K562 (cell line): ENCODE data around the gene MANBA. TPM values are rescaled to one million over a fixed set of nuclear protein-coding genes. Genes with fewer than 3 reads are reported as not detected.
A peak's percentile ranks its signal among the peaks of the same experiment; 100 is the strongest.

Experiments used
- CBX8 ChIP-seq: fragments of 200-600 bp; sonication (generic); IDR thresholded peaks from 2 replicates; pipeline ENCODE4 v1.6.1; 2012; ENCODE audit warnings: borderline replicate concordance, mixed run types, low read depth, mild to moderate bottlenecking, moderate library complexity, mixed read lengths, low read length, control low read depth, inconsistent platforms; ENCODE audit not compliant: poor library complexity, severe bottlenecking; ENCODE audit errors: extremely low read depth
- CXXC5 ChIP-seq: fragments of 250-450 bp; sonication (Bioruptor Pico); IDR thresholded peaks from 2 replicates; pipeline ENCODE4 v1.8.0; 2022; ENCODE audit warnings: inconsistent platforms, mild to moderate bottlenecking, moderate library complexity
- MEF2A ChIP-seq: IDR thresholded peaks from 2 replicates; pipeline ENCODE4 v1.6.1; 2011; ENCODE audit warnings: low read depth, mild to moderate bottlenecking, low read length, moderate library complexity; ENCODE audit not compliant: control insufficient read depth
- RUNX1 ChIP-seq: sonication (generic); IDR thresholded peaks from 2 replicates; pipeline ENCODE4 v1.6.1; 2016; ENCODE audit warnings: antibody characterized with exemption, low read depth
- SMARCE1 ChIP-seq: fragments of 450-650 bp; IDR thresholded peaks from 2 replicates; pipeline ENCODE4 v1.7.1; 2016; ENCODE audit warnings: mild to moderate bottlenecking
- polyA plus RNA-seq, 8 experiments: library from polyadenylated mRNA; depleted of rRNA in 4 of 8; stranded (reverse) in 5 of 8; unstranded in 3 of 8; fragments of >200 nt; fragmentation: Nextera tagmentation in 2 of 8; fragmentation: Illumina TruSeq in 1 of 8; extraction: Ambion mirVana in 2 of 8; extraction: Trizol in 1 of 8; gene quantifications; 2 replicates each; pipeline versions ENCODE4 v1.2.1 to v1.2.3, GENCODE V29; 2011 to 2014; ENCODE audit warnings: inconsistent platforms in 1 of 8, missing spikeins in 1 of 8
- total RNA-seq, 7 experiments: library from RNA; depleted of rRNA in 6 of 7; stranded (reverse); fragments of >200 nt in 6 of 7; fragmentation: Illumina TruSeq in 2 of 7; extraction: Trizol in 2 of 7; gene quantifications; 2 replicates each; pipeline versions ENCODE4 v1.2.1 to v1.2.3, GENCODE V29; 2011 to 2021; ENCODE audit warnings: low replicate concordance in 1 of 7
- TF ChIP-seq, protein P1 (sequence below): fragments of 200-600 bp; sonication (generic); IDR thresholded peaks from one replicate; pipeline ENCODE4 v1.6.1; 2012; ENCODE audit warnings: mild to moderate bottlenecking, low read depth, low read length, inconsistent platforms
- TF ChIP-seq, protein P2 (sequence below): IDR thresholded peaks from 2 replicates; pipeline ENCODE4 v1.6.1; 2012; ENCODE audit warnings: low read depth, low read length, improper control_type of control experiment, borderline replicate concordance
- TF ChIP-seq, protein P3 (sequence below), 2 experiments: fragments of 450-650 bp in 1 of 2; sonication (generic) in 1 of 2; formaldehyde crosslinking in 1 of 2; IDR thresholded peaks in 1 of 2; conservative IDR thresholded peaks in 1 of 2; 2 replicates each; pipeline versions ENCODE4 v1.6.1 to v1.8.1; 2016 to 2023; ENCODE audit warnings: mild to moderate bottlenecking in 2 of 2, moderate library complexity in 2 of 2, inconsistent platforms in 1 of 2, missing genetic modification reagents in 1 of 2

Gene MANBA
- total and polyA plus RNA-seq, 9 of the 15 experiments (the other 6 are each of a cell fraction or from before 2014, with no cell fraction given) = 1.8 to 12.9 (median 7.7) TPM

DNA sequence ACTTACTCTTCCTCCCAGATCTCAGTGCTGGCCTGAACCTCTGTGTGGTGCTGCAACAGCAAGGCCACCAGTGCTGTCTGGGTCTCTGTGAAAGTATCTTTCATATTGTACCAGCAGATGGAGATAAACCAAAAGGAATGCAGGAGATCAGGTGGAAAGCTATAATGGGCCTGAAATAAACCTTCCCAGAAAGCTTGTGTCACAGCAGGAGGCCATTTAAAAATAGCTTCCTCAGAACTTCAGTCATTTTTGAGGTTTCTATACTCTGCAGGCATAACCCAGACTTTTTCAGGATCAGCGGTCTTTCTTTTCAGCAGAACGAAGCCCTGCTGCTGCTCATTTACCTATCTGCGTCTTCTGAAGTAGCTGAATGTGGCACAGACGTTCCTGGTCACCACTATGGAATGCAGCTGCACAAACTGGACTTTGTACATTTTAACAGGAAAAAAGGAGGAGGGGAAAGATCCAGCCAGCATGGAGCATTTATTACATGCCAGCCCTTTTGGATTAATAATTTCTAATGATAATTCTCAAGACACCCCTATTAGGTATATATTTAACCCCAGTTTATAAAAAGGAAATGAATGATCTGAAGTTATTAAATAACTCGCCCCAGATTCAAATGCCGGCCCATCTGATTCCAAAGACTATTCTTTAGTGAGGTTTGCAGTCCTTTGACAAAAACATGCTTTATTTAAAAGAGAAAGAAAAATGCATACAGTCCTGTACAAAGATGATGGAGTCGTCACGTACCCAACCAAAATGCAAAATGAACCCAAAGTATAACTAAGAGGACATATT is 139.9 kb downstream of the MANBA start (continued):
- TF ChIP-seq, protein P1, sequence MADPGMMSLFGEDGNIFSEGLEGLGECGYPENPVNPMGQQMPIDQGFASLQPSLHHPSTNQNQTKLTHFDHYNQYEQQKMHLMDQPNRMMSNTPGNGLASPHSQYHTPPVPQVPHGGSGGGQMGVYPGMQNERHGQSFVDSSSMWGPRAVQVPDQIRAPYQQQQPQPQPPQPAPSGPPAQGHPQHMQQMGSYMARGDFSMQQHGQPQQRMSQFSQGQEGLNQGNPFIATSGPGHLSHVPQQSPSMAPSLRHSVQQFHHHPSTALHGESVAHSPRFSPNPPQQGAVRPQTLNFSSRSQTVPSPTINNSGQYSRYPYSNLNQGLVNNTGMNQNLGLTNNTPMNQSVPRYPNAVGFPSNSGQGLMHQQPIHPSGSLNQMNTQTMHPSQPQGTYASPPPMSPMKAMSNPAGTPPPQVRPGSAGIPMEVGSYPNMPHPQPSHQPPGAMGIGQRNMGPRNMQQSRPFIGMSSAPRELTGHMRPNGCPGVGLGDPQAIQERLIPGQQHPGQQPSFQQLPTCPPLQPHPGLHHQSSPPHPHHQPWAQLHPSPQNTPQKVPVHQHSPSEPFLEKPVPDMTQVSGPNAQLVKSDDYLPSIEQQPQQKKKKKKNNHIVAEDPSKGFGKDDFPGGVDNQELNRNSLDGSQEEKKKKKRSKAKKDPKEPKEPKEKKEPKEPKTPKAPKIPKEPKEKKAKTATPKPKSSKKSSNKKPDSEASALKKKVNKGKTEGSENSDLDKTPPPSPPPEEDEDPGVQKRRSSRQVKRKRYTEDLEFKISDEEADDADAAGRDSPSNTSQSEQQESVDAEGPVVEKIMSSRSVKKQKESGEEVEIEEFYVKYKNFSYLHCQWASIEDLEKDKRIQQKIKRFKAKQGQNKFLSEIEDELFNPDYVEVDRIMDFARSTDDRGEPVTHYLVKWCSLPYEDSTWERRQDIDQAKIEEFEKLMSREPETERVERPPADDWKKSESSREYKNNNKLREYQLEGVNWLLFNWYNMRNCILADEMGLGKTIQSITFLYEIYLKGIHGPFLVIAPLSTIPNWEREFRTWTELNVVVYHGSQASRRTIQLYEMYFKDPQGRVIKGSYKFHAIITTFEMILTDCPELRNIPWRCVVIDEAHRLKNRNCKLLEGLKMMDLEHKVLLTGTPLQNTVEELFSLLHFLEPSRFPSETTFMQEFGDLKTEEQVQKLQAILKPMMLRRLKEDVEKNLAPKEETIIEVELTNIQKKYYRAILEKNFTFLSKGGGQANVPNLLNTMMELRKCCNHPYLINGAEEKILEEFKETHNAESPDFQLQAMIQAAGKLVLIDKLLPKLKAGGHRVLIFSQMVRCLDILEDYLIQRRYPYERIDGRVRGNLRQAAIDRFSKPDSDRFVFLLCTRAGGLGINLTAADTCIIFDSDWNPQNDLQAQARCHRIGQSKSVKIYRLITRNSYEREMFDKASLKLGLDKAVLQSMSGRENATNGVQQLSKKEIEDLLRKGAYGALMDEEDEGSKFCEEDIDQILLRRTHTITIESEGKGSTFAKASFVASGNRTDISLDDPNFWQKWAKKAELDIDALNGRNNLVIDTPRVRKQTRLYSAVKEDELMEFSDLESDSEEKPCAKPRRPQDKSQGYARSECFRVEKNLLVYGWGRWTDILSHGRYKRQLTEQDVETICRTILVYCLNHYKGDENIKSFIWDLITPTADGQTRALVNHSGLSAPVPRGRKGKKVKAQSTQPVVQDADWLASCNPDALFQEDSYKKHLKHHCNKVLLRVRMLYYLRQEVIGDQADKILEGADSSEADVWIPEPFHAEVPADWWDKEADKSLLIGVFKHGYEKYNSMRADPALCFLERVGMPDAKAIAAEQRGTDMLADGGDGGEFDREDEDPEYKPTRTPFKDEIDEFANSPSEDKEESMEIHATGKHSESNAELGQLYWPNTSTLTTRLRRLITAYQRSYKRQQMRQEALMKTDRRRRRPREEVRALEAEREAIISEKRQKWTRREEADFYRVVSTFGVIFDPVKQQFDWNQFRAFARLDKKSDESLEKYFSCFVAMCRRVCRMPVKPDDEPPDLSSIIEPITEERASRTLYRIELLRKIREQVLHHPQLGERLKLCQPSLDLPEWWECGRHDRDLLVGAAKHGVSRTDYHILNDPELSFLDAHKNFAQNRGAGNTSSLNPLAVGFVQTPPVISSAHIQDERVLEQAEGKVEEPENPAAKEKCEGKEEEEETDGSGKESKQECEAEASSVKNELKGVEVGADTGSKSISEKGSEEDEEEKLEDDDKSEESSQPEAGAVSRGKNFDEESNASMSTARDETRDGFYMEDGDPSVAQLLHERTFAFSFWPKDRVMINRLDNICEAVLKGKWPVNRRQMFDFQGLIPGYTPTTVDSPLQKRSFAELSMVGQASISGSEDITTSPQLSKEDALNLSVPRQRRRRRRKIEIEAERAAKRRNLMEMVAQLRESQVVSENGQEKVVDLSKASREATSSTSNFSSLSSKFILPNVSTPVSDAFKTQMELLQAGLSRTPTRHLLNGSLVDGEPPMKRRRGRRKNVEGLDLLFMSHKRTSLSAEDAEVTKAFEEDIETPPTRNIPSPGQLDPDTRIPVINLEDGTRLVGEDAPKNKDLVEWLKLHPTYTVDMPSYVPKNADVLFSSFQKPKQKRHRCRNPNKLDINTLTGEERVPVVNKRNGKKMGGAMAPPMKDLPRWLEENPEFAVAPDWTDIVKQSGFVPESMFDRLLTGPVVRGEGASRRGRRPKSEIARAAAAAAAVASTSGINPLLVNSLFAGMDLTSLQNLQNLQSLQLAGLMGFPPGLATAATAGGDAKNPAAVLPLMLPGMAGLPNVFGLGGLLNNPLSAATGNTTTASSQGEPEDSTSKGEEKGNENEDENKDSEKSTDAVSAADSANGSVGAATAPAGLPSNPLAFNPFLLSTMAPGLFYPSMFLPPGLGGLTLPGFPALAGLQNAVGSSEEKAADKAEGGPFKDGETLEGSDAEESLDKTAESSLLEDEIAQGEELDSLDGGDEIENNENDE = no peak
- no peak for TF ChIP-seq RUNX1
- TF ChIP-seq, protein P2, sequence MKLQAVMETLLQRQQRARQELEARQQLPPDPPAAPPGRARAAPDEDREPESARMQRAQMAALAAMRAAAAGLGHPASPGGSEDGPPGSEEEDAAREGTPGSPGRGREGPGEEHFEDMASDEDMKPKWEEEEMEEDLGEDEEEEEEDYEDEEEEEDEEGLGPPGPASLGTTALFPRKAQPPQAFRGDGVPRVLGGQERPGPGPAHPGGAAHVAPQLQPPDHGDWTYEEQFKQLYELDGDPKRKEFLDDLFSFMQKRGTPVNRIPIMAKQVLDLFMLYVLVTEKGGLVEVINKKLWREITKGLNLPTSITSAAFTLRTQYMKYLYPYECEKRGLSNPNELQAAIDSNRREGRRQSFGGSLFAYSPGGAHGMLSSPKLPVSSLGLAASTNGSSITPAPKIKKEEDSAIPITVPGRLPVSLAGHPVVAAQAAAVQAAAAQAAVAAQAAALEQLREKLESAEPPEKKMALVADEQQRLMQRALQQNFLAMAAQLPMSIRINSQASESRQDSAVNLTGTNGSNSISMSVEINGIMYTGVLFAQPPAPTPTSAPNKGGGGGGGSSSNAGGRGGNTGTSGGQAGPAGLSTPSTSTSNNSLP = 0 out of 2 replicates have a peak, but pooled peaks have one; percentile 18
- no peak for TF ChIP-seq CBX8
- TF ChIP-seq CXXC5 (CRISPR knock-in tag) = no peak
- TF ChIP-seq, protein P3, sequence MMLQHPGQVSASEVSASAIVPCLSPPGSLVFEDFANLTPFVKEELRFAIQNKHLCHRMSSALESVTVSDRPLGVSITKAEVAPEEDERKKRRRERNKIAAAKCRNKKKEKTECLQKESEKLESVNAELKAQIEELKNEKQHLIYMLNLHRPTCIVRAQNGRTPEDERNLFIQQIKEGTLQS (IDR thresholded peaks at IDR 0.05) = no peak
- TF ChIP-seq, protein P3 (CRISPR knock-in tag; conservative IDR thresholded peaks at IDR 0.05) = peak; percentile 47; the same call in 1 of the 2 replicates
- no peak for TF ChIP-seq SMARCE1
- TF ChIP-seq MEF2A = peak; percentile 93
